GM18909 (cell line): ENCODE measurements around the gene GOLGA3.
A peak's percentile ranks its signal among the peaks of the same experiment; 100 is the strongest.
"Not testable (repeated sequence)": the region's sequence is repeated elsewhere in the genome, so short reads cannot be mapped to it uniquely, and the experiment has no call there.

ENCODE experiments used
- ATAC-seq: cut with Tn5 transposase; IDR thresholded peaks from one replicate; pipeline ENCODE4 v1.9.1; 2021; ENCODE audit warnings: mild to moderate bottlenecking; ENCODE audit not compliant: unreplicated experiment, poor library complexity

GOLGA3 gene

GRCh38 chr12:132784580-132784979 lies 44.1 kb downstream of the GOLGA3 start:
- no peak for ATAC-seq

DNA sequence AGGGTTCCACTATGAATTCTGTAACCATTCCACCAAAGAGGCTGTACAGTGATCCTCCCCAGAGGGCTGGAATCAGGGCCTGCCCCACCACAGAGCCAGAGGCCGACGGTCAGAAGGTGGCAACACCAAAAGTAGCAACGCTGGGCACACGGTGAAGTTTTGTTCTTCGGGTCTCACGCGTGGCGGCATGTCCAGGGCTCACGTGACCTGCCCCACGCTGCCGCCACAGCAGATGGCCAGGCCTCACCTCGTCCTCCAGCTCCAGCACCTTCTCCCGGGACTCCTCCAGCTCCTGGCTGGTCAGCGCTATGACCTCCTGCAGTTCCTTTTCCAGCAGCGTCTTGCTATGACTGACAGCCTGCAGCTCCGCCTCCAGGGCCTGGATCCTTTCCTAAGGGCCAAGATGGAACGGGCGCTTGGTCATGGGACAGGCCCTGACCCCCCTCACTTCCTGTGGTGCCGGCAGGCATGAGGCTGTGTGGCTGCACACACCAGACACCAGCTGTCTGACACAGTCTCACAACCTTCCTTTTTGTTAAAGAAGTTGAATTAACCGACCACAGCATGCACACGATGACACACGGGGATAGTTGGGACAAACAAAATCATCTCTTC lies 44.6 kb downstream of the GOLGA3 start:
- no peak for ATAC-seq

DNA sequence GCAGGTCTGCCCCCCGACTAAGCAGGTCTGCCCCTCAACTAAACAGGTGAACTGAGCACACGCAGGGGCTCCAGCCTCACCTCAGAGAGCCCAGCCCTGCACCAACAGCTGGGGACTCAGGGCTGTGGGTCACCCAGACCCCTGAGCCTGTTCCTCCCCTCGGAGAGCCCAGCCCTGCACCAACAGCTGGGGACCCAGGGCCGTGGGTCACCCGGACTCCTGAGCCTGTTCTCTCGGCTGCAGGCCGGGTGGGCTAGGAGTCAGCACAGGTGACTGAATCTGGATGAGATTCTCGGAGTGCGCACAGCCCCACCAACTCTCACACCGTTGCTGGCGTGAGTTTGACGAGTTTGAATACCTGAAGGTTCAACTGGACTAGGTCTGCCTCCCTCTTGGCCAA lies 46.7 kb downstream of the GOLGA3 start:
- ATAC-seq = no peak

DNA sequence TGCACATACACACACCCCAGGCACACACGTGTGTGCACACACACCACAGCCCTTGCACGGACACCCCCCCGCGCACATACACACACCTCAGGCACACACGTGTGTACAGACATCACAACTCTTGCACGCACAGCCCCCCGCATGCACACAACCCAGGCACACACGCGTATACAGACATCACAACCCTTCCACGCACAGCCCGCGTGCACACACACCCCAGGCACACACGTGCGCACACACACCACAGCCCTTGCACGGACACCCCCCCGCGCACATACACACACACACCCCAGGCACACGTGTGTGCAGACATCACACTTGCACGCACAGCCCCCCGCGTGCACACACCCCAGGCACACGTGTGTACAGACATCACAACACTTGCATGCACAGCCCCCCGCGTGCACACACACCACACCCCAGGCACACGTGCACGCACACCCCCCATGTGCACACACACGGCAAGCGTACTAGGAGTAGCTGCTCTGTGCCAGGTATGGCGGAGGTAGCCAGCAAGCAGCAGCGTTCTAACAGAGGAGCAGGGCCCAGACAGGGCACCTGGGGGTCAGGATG lies 48.8 kb downstream of the GOLGA3 start:
- no peak for ATAC-seq

- ATAC-seq = no peak
Measured at GRCh38 chr12:132777614-132778013, 51.1 kb downstream of the GOLGA3 start.

- ATAC-seq = no peak
Measured at GRCh38 chr12:132776816-132777568, 51.7 kb downstream of the GOLGA3 start.

- not testable (repeated sequence) for ATAC-seq
Measured at GRCh38 chr12:132776230-132776625, 52.4 kb downstream of the GOLGA3 start.

DNA sequence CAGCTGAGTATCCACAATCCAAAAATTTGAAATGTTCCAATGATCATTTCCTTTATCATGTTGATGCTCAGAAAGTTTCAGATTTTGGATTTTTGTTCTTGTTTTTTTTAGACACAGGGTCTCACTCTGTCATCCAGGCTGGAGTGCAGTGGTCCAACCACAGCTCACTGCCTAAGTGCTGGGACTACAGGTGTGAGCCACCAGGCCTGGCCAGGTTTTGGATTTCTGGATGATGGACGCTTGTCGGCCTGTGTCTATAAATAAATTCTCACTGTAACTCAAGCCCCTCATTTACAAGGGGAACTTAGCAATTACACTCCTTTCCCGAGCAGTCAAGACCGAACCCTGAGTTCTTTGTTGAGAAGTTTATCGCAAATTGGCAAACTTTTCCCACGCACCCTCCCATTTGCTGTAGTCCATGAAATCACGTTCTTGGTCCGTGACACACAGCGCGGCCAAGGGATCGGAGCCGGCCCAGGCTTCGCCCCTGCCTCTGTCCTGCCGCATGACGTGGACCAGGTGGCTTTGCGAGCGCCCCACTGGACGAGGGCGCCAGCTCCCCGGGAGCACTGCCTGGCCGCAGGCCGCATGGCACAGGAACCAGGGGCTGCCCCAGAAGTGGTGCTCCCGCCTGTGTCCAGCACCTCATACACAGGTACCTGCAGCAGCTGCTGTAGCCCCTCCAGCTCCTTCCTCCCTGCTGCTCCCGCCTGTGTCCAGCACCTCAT lies 53.0 kb downstream of the GOLGA3 start:
- no peak for ATAC-seq

DNA sequence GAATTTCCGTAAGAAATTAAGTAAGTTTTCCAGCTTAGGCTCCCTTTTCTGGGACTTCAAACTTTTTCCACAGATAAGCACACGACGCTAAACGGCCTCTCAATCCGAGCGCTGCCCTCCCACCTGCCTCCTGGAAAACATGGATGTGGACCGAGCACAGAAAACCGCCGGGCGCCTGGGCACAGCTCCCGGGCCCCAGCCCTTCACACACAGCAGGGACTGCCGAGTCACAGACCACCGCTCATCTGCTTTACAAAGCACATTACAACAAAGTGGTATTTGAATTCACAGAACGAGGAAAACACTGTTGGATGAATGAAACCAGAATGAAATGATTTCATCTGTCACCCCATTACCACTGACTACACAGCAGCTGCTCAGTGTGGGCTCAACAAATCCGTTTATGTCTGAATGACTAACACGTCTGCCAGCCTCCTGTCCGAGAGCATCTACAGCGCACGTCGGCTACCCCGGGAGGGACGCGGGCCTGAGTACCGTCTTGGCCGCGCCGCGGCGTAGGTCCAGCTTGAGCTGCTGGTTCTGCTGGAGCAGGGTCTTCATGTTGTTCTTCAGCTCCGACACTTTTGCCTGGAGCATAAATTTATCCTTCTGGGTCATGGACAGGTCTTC lies 53.9 kb downstream of the GOLGA3 start:
- no peak for ATAC-seq

DNA sequence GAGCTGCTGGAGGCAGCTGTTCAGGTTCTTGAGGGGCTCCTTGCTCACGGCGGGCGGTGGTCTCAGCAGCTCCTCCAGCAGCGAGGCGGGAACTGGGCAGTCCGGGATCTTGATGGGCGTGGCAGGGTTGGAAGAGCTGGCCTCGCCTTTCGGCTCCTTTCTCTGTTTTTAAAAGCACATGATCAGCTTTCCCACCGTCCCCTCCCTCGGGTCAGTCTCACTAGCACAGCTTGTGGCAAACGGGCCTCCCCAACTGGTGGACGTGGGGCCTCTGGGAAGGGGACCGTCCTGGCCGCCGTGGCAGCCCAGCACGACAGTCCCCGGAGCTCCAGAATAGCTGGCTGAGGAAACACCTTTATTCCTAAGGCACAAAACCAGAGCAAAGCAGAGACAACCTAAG lies 54.5 kb downstream of the GOLGA3 start:
- no peak for ATAC-seq

DNA sequence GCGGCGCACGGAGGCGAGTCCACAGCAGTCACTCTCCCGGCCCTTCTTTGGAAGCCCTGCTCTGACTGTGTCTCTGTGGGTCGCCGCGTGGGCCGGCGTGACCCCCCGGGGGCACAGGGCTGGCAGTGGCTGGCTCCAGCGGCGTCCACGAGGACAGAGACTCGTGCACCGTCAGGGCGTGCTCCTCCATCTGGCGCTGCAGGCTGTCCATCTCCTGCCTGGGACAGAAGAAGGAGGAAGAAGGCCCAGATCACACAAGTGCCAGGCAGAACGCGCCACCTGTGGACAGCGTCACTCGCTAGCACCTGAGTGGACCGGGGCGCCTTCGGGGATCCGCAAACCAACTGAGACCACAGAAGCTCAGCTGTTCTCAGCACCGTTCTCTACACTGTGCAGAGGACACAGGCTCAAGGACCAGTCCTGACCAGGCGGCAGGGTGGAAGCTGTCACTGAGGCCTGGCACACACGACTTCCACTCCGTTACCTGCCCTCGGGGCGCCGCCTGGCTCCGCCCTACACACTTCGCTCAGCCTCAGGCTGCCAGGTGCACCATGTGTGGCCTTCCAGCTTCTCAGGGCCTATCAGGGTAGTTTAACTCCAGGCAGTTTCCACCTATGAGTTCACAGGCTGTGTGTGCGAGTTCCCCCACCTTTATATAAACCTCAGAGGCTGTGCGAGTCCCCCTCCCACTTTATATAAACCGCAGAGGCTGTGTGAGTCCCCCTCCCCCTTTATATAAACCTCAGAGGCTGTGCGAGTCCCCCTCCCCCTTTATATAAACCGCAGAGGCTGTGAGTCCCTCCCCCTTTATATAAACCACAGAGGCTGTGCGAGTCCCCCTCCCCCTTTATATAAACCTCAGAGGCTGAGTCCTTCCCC lies 55.4 kb downstream of the GOLGA3 start:
- ATAC-seq = no peak

GRCh38 chr12:132772606-132773005 lies 56.1 kb downstream of the GOLGA3 start:
- no peak for ATAC-seq

GRCh38 chr12:132771126-132771838 lies 57.4 kb downstream of the GOLGA3 start:
- no peak for ATAC-seq

DNA sequence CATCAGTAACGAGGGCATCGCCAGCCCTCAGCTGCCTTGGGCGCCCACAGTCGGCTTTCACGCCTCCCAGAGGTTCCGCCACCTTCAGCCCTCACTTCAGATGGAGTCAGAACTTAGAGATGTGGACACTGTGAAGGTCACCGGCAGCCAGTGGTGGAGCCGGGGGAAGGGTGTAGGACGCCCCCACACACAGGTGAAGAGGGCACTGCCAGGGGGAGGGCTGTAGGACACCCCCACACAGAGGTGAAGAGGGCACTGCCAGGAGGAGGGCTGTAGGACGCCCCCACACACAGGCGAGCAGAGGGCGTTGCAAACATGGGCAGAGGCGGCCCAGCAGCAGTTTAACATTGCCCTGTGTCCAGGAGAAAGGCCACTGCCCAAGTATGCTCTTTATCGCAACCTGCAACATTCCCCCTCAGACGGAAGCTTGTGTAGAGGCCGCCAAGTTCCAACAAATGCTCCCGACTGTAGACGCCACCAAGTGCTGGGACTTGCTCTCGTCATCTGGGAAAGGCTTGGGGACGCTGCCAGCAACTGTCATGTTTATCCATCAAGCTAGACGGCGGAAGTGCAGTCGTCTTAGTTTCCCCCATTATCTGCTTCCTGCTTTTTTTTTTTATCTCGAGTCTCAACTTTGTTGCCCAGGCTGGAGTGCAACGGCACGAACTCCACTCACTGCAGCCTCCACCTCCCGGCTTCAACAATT lies 62.1 kb downstream of the GOLGA3 start:
- no peak for ATAC-seq

GRCh38 chr12:132765361-132765760 lies 63.3 kb downstream of the GOLGA3 start:
- no peak for ATAC-seq

GRCh38 chr12:132764231-132764630 lies 64.4 kb downstream of the GOLGA3 start:
- no peak for ATAC-seq

- peak; percentile 75 for ATAC-seq
Measured at GRCh38 chr12:132761921-132762583, 66.6 kb downstream of the GOLGA3 start.
